GM12878 (cell line): ENCODE measurements around the gene GID8. TPM values are rescaled to one million over a fixed set of nuclear protein-coding genes. Genes with fewer than 3 reads are reported as not detected.

Experiments used
- ATAC-seq: fragments of 200-7000 bp; cut with Tn5 transposase; 3 replicates; pipeline ENCODE4 v1.9.1; 2020; ENCODE audit warnings: mild to moderate bottlenecking, moderate library complexity
- BruUV-seq: library from RNA; stranded (reverse); fragments of 400-500 nt; replicated peaks from 2 replicates; lab custom pipeline; 2021; lab: Mats Ljungman, UMichigan
- CTCF ChIA-PET: fragments of 300-600 bp; sonication (Branson Sonifier 250); formaldehyde crosslinking; extraction: SDS; loops from one replicate; lab custom pipeline; 2021; ENCODE audit warnings: inconsistent platforms; lab: Yijun Ruan, JAX
- POLR2A ChIA-PET: fragments of 350-600 bp; formaldehyde crosslinking; extraction: SDS; loops from one replicate; lab custom pipeline; 2021; ENCODE audit warnings: inconsistent platforms; lab: Charles Lee
- RAD21 ChIA-PET: fragments of 300-600 bp; sonication (Branson Sonifier 250); formaldehyde crosslinking; loops from one replicate; lab custom pipeline; 2023; ENCODE audit warnings: antibody characterized with exemption; ENCODE audit not compliant: unreplicated experiment; lab: Charles Lee
- SMC1A ChIA-PET: fragments of 300-600 bp; sonication (Branson Sonifier 250); formaldehyde crosslinking; loops from one replicate; lab custom pipeline; 2023; ENCODE audit not compliant: unreplicated experiment, uncharacterized antibody; lab: Charles Lee
- DNase-seq: peaks from one replicate; pipeline ENCODE4 v3.0.0-alpha.2; 2011; ENCODE audit warnings: low read depth, low spot score
- FAIRE-seq: peaks from 3 replicates; lab custom pipeline; 2011; peaks lifted over from hg19 to GRCh38; lab: Jason Lieb, UNC
- H2AFZ ChIP-seq: 2 replicates; pipeline ENCODE4 v1.6.0; 2011; ENCODE audit warnings: low read depth, low read length, control low read depth; ENCODE audit not compliant: control insufficient read depth
- H3K27ac ChIP-seq: 2 replicates; pipeline ENCODE4 v1.5.1; 2011; ENCODE audit warnings: control low read depth; ENCODE audit not compliant: control insufficient read depth, insufficient read depth
- H3K27me3 ChIP-seq, 2 experiments: replicated peaks in 1 of 2; 2 replicates each; pipeline versions ENCODE4 v1.6.0 to v1.6.1; 2011; ENCODE audit warnings: low read length in 1 of 2; ENCODE audit not compliant: control insufficient read depth in 2 of 2, insufficient read depth in 2 of 2
- H3K36me3 ChIP-seq, 2 experiments: 2 replicates each; pipeline ENCODE4 v1.5.1; 2011; ENCODE audit warnings: low read length in 1 of 2; ENCODE audit not compliant: control insufficient read depth in 2 of 2, insufficient read depth in 2 of 2
- H3K4me1 ChIP-seq: 2 replicates; pipeline ENCODE4 v1.6.1; 2011; ENCODE audit warnings: mild to moderate bottlenecking, low read length, moderate library complexity, mixed read lengths; ENCODE audit not compliant: control insufficient read depth, insufficient read depth
- H3K4me2 ChIP-seq: 2 replicates; pipeline ENCODE4 v1.6.0; 2011; ENCODE audit warnings: control low read depth; ENCODE audit not compliant: control insufficient read depth, insufficient read depth
- H3K4me3 ChIP-seq: fragments of 200-600 bp; sonication (generic); 2 replicates; pipeline ENCODE4 v1.5.1; 2016
- H3K79me2 ChIP-seq: 2 replicates; pipeline ENCODE4 v1.6.0; 2011; ENCODE audit warnings: low read length; ENCODE audit not compliant: control insufficient read depth, insufficient read depth
- H3K9ac ChIP-seq: 2 replicates; pipeline ENCODE4 v1.8.0; 2011; ENCODE audit warnings: low read length, control low read depth, mixed read lengths; ENCODE audit not compliant: control insufficient read depth, insufficient read depth
- H3K9me3 ChIP-seq: replicated peaks from 3 replicates; pipeline ENCODE4 v1.5.1; 2011; ENCODE audit warnings: mild to moderate bottlenecking, low read length; ENCODE audit not compliant: control insufficient read depth, insufficient read depth
- H4K20me1 ChIP-seq: 2 replicates; pipeline ENCODE4 v1.6.0; 2011; ENCODE audit not compliant: control insufficient read depth, insufficient read depth
- BHLHE40 ChIP-seq, 2 experiments: fragments of 450-650 bp in 1 of 2; IDR thresholded peaks; 2 replicates each; pipeline ENCODE4 v1.6.1; 2011 to 2017; ENCODE audit warnings: low read depth in 2 of 2, borderline replicate concordance in 1 of 2, improper control_type of control experiment in 1 of 2, low read length in 1 of 2, mild to moderate bottlenecking in 1 of 2
- CTCF ChIP-seq, 3 experiments: IDR thresholded peaks in 2 of 3; conservative IDR thresholded peaks in 1 of 3; 2 replicates each; pipeline ENCODE4 v1.5.1; 2011; ENCODE audit warnings: low read depth in 3 of 3, low read length in 3 of 3, mild to moderate bottlenecking in 3 of 3, control low read depth in 2 of 3, moderate library complexity in 2 of 3, inconsistent platforms in 1 of 3, mixed read lengths in 1 of 3; ENCODE audit not compliant: control insufficient read depth in 2 of 3, insufficient read depth in 1 of 3; ENCODE audit errors: extremely low read depth in 1 of 3
- DPF2 ChIP-seq: fragments of 450-650 bp; IDR thresholded peaks from 2 replicates; pipeline ENCODE4 v1.6.1; 2017; ENCODE audit warnings: mild to moderate bottlenecking
- E4F1 ChIP-seq: fragments of 450-650 bp; IDR thresholded peaks from 2 replicates; pipeline ENCODE4 v1.6.1; 2018; ENCODE audit warnings: borderline replicate concordance, mild to moderate bottlenecking; ENCODE audit not compliant: partially characterized antibody
- JUNB ChIP-seq: IDR thresholded peaks from 2 replicates; pipeline ENCODE4 v1.6.1; 2016; ENCODE audit warnings: antibody characterized with exemption, mild to moderate bottlenecking
- MTA3 ChIP-seq: IDR thresholded peaks from 2 replicates; pipeline ENCODE4 v1.6.1; 2012; ENCODE audit warnings: low read length, inconsistent platforms, borderline replicate concordance
- MXI1 ChIP-seq: fragments of 150-350 bp; IDR thresholded peaks from 2 replicates; pipeline ENCODE4 v1.6.1; 2011; ENCODE audit warnings: low read depth, mild to moderate bottlenecking, inconsistent platforms, low read length, improper control_type of control experiment
- NBN ChIP-seq: fragments of 450-650 bp; IDR thresholded peaks from 2 replicates; pipeline ENCODE4 v1.6.1; 2016
- POLR2A ChIP-seq: IDR thresholded peaks from 2 replicates; pipeline ENCODE4 v1.6.1; 2011; ENCODE audit warnings: low read depth, mild to moderate bottlenecking, low read length
- SMAD1 ChIP-seq: fragments of 450-650 bp; IDR thresholded peaks from 2 replicates; pipeline ENCODE4 v1.6.1; 2018; ENCODE audit warnings: mild to moderate bottlenecking, low read depth; ENCODE audit not compliant: partially characterized antibody
- TARDBP ChIP-seq: IDR thresholded peaks from 2 replicates; pipeline ENCODE4 v1.6.1; 2016; ENCODE audit warnings: borderline replicate concordance
- ZBED1 ChIP-seq: IDR thresholded peaks from 2 replicates; pipeline ENCODE4 v1.6.1; 2016; ENCODE audit warnings: borderline replicate concordance
- WGBS: methylation state at CpG from one replicate; pipeline ENCODE4 v1.1.6; 2016; ENCODE audit warnings: low lambda C conversion rate; ENCODE audit not compliant: insufficient replicate concordance, insufficient coverage; ENCODE audit errors: missing lambda C conversion rate; 5-methylcytosine and 5-hydroxymethylcytosine counted together
- in situ Hi-C: fragments of 300-500 bp; cut with MboI; formaldehyde crosslinking; loops from 9 replicates; pipeline ENCODE4 v1.14.3; 2018; ENCODE audit warnings: mixed read lengths
- intact Hi-C: fragments of 100-400 bp; cut with micrococcal nuclease; formaldehyde crosslinking; loops from one replicate; pipeline ENCODE4 v1.14.2; 2022; ENCODE audit not compliant: unreplicated experiment
- polyA plus RNA-seq, 11 experiments: library from polyadenylated mRNA; depleted of rRNA in 4 of 11; unstranded in 6 of 11; stranded (reverse) in 5 of 11; fragments of >200 nt; fragmentation: Nextera tagmentation in 4 of 11; fragmentation: Illumina TruSeq in 1 of 11; extraction: Ambion mirVana in 4 of 11; extraction: Trizol in 1 of 11; gene quantifications; 1 replicate in 1 of 11; 2 replicates in 10 of 11; pipeline versions ENCODE4 v1.2.1 to v1.2.3, GENCODE V29; 2011 to 2016; ENCODE audit warnings: inconsistent platforms in 2 of 11, missing spikeins in 2 of 11, low read depth in 1 of 11
- total RNA-seq, 4 experiments: library from RNA; depleted of rRNA in 3 of 4; stranded (reverse); fragments of >200 nt in 3 of 4; fragmentation: Illumina TruSeq in 1 of 4; extraction: Trizol in 1 of 4; gene quantifications; 2 replicates each; pipeline versions ENCODE4 v1.2.1 to v1.2.3, GENCODE V29; 2013 to 2021
- TF ChIP-seq, protein P1 (sequence below): fragments of 450-650 bp; IDR thresholded peaks from 2 replicates; pipeline ENCODE4 v1.6.1; 2017; ENCODE audit warnings: mild to moderate bottlenecking, moderate library complexity

GID8 gene
- total and polyA plus RNA-seq, 10 of the 15 experiments (the other 5 are each of a cell fraction or from before 2014, with no cell fraction given) = 12.0 to 33.8 (median 22.2) TPM

- TF ChIP-seq POLR2A (no peak), MXI1 (no peak), ZBED1 (no peak), NBN (no peak), CTCF (IDR thresholded peaks at IDR 0.05 in 2 of 3, conservative IDR thresholded peaks at IDR 0.05 in 1 of 3; ENCODE audit: control insufficient read depth in 2 of 3, extremely low read depth in 1 of 3, insufficient read depth in 1 of 3, low read depth in 3 of 3, low read length in 3 of 3) (no peak), DPF2 (no peak), BHLHE40 (IDR thresholded peaks at IDR 0.05; ENCODE audit: borderline replicate concordance in 1 of 2, low read depth in 2 of 2, low read length in 1 of 2) (no peak), JUNB (no peak), E4F1 (no peak), MTA3 (no peak), SMAD1 (no peak), TARDBP (no peak)
- TF ChIP-seq, protein P1, sequence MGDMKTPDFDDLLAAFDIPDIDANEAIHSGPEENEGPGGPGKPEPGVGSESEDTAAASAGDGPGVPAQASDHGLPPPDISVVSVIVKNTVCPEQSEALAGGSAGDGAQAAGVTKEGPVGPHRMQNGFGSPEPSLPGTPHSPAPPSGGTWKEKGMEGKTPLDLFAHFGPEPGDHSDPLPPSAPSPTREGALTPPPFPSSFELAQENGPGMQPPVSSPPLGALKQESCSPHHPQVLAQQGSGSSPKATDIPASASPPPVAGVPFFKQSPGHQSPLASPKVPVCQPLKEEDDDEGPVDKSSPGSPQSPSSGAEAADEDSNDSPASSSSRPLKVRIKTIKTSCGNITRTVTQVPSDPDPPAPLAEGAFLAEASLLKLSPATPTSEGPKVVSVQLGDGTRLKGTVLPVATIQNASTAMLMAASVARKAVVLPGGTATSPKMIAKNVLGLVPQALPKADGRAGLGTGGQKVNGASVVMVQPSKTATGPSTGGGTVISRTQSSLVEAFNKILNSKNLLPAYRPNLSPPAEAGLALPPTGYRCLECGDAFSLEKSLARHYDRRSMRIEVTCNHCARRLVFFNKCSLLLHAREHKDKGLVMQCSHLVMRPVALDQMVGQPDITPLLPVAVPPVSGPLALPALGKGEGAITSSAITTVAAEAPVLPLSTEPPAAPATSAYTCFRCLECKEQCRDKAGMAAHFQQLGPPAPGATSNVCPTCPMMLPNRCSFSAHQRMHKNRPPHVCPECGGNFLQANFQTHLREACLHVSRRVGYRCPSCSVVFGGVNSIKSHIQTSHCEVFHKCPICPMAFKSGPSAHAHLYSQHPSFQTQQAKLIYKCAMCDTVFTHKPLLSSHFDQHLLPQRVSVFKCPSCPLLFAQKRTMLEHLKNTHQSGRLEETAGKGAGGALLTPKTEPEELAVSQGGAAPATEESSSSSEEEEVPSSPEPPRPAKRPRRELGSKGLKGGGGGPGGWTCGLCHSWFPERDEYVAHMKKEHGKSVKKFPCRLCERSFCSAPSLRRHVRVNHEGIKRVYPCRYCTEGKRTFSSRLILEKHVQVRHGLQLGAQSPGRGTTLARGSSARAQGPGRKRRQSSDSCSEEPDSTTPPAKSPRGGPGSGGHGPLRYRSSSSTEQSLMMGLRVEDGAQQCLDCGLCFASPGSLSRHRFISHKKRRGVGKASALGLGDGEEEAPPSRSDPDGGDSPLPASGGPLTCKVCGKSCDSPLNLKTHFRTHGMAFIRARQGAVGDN = no peak
- intact Hi-C loops (no loop called here), in situ Hi-C loops (no loop called here)
- peak overlapping the region; percentile 31 for H3K4me3 ChIP-seq
- H2AFZ ChIP-seq = no peak overlapping the region
- BruUV-seq = no TSS peak
- no peak for DNase-seq
- H3K36me3 ChIP-seq = no peaks in the 10 kb centered on the region; a peak in 1 of 4 replicates
- no peaks in the 10 kb centered on the region for H3K9me3 ChIP-seq
- no peak overlapping the region for H3K27ac ChIP-seq
- H3K27me3 ChIP-seq = no peaks in the 10 kb centered on the region
- H3K79me2 ChIP-seq = peaks cover 99% of the 10 kb centered on the region
- H3K9ac ChIP-seq = no peak overlapping the region; the same call in 1 of the 2 replicates
- ChIA-PET CTCF (interaction anchor here (0.8 to 12.5 kb wide), 7 partner anchors 13 to 1366 kb away, joined by 3 to 92 read pairs (median 3); no protein-coding TSS in a partner anchor), SMC1A (interaction anchor here (1.4 to 3.3 kb wide), 3 partner anchors 16 to 34 kb away, joined by 6 to 19 read pairs (median 11); partner anchors contain the start of gene SLC17A9), POLR2A (interaction anchor here (0.6 to 1.3 kb wide), 3 partner anchors 15 to 165 kb away, joined by 3 to 7 read pairs (median 6); no protein-coding TSS in a partner anchor), RAD21 (interaction anchor here (1.4 to 1.7 kb wide), 2 partner anchors 19 to 33 kb away, joined by 8 read pairs; no protein-coding TSS in a partner anchor)
- H4K20me1 ChIP-seq = peaks cover 28% of the 10 kb centered on the region
- no peak for ATAC-seq
- no peak for FAIRE-seq
- peak overlapping the region; percentile 68 for H3K4me2 ChIP-seq
- peaks cover 52% of the 10 kb centered on the region for H3K4me1 ChIP-seq
- 63% methylated on average over 10 of the region's 10 CpGs for WGBS
Measured at GRCh38 chr20:62920039-62920645, 17.8 kb upstream of the GID8 start.
